Vagina (tissue), 2 donors: ENCODE data around the gene MACROD2.

Source experiments
- POLR2A ChIP-seq, 2 donors: fragments of 450-650 bp; IDR thresholded peaks; one replicate each; pipeline ENCODE4 v1.6.1; 2017; ENCODE audit warnings: antibody characterized with exemption in 2 of 2, mild to moderate bottlenecking in 2 of 2, moderate library complexity in 2 of 2
- POLR2AphosphoS5 ChIP-seq, 2 donors: sonication (generic); formaldehyde crosslinking; IDR thresholded peaks; one replicate each; pipeline ENCODE4 v1.9.0; 2017; ENCODE audit warnings: antibody characterized with exemption in 2 of 2, mild to moderate bottlenecking in 2 of 2, low read depth in 1 of 2; ENCODE audit not compliant: insufficient read depth in 1 of 2
- TF ChIP-seq, protein P1 (sequence below), 3 experiments: fragments of 450-650 bp in 2 of 3; fragments of 200-600 bp in 1 of 3; sonication (generic) in 1 of 3; IDR thresholded peaks; one replicate each; pipeline ENCODE4 v1.5.1; 2017 to 2019; ENCODE audit warnings: antibody characterized with exemption in 3 of 3, mild to moderate bottlenecking in 2 of 3, moderate library complexity in 2 of 3

- TF ChIP-seq, protein P1, sequence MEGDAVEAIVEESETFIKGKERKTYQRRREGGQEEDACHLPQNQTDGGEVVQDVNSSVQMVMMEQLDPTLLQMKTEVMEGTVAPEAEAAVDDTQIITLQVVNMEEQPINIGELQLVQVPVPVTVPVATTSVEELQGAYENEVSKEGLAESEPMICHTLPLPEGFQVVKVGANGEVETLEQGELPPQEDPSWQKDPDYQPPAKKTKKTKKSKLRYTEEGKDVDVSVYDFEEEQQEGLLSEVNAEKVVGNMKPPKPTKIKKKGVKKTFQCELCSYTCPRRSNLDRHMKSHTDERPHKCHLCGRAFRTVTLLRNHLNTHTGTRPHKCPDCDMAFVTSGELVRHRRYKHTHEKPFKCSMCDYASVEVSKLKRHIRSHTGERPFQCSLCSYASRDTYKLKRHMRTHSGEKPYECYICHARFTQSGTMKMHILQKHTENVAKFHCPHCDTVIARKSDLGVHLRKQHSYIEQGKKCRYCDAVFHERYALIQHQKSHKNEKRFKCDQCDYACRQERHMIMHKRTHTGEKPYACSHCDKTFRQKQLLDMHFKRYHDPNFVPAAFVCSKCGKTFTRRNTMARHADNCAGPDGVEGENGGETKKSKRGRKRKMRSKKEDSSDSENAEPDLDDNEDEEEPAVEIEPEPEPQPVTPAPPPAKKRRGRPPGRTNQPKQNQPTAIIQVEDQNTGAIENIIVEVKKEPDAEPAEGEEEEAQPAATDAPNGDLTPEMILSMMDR (IDR thresholded peaks at IDR 0.05): no peak
- TF ChIP-seq POLR2AphosphoS5 (IDR thresholded peaks at IDR 0.05; ENCODE audit: insufficient read depth in 1 of 2, low read depth in 1 of 2) (no peak), POLR2A (IDR thresholded peaks at IDR 0.05) (no peak)
These were observed 1852.0 kb downstream of the MACROD2 start for GRCh38 chr20:15847196-15847784.
